ENCODE measurements around the gene RPL4. TPM values are rescaled to one million over a fixed set of nuclear protein-coding genes. Genes with fewer than 3 reads are reported as not detected.

The RPL4 gene
- total and polyA plus RNA-seq, 9 of the 15 experiments (the other 6 are each of a cell fraction or from before 2014, with no cell fraction given): 2,055 to 7,760 (median 5,069) TPM

DNA sequence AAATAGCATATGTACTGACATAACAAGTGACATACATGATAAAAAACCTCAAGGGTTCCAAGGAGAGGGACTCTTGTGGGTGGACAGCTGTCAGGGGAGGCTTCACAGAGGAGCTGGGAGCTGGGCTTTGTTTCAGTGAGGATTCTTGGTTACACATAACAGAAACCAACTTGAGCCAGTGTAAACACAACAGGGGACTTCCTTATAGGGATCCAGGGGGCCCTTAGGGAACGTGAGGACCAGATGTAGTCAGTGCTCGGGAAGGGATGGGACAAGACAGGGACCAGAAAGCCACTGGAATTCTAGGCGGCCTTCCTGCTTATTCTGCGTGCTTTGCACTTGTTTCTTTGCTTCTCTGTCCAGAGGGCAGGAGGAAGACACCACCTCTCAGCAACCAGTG, 42.0 kb downstream of the RPL4 start:
- Histone ChIP-seq H4K20me1 (replicated peaks; ENCODE audit: control insufficient read depth, insufficient read depth, low read length) (no peaks in the 10 kb centered on the region), H3K79me2 (ENCODE audit: control insufficient read depth, insufficient read depth, low read length) (no peaks in the 10 kb centered on the region), H3K4me3 (no peak overlapping the region), H3K9ac (ENCODE audit: insufficient read depth in 1 of 2, low read depth in 2 of 2, low read length in 2 of 2) (no peak overlapping the region), H3K4me1 (replicated peaks in 1 of 2; ENCODE audit: control insufficient read depth in 2 of 2, insufficient read depth in 2 of 2, low read length in 2 of 2) (no peaks in the 10 kb centered on the region), H3K9me1 (ENCODE audit: control insufficient read depth, insufficient read depth, low read length) (no peaks in the 10 kb centered on the region), H3K4me2 (ENCODE audit: insufficient read depth, low read length) (no peak overlapping the region), H2AFZ (ENCODE audit: low read depth, low read length) (no peak overlapping the region), H3K27ac (ENCODE audit: extremely low read depth, low read depth, low read length) (no peak overlapping the region), H3K27me3 (ENCODE audit: control insufficient read depth in 2 of 2, insufficient read depth in 2 of 2, low read length in 2 of 2) (no peaks in the 10 kb centered on the region), H3K9me3 (replicated peaks; ENCODE audit: control insufficient read depth, insufficient read depth, low read depth, low read length) (no peaks in the 10 kb centered on the region; the same call in 1 of the 2 replicates), H3K36me3 (ENCODE audit: control insufficient read depth, insufficient read depth, low read length) (peaks cover 14% of the 10 kb centered on the region; the same call in 2 of the 3 replicates)
- CTCF ChIA-PET (ENCODE audit: low intra/inter-chr PET ratio): no interaction called here
- DNase-seq (ENCODE audit: extremely low read depth in 1 of 4, low spot score in 3 of 4): no peak
- FAIRE-seq: no peak
- BruUV-seq (replicated peaks): no TSS peak
- 93% methylated on average over 4 of the region's 4 CpGs for WGBS (ENCODE audit: insufficient coverage, low coverage, missing lambda C conversion rate)
- ATAC-seq: no peak
- intact Hi-C loops (cut with micrococcal nuclease): no loop called here
- TF ChIP-seq RBM15 (IDR thresholded peaks at IDR 0.05; ENCODE audit: insufficient read depth, low read length) (no peak), MTA1 (IDR thresholded peaks at IDR 0.05; ENCODE audit: borderline replicate concordance) (no peak), ELF1 (tag; IDR thresholded peaks at IDR 0.05) (no peak), WHSC1 (IDR thresholded peaks at IDR 0.05; ENCODE audit: low read length) (no peak)
- TF ChIP-seq, protein P1, sequence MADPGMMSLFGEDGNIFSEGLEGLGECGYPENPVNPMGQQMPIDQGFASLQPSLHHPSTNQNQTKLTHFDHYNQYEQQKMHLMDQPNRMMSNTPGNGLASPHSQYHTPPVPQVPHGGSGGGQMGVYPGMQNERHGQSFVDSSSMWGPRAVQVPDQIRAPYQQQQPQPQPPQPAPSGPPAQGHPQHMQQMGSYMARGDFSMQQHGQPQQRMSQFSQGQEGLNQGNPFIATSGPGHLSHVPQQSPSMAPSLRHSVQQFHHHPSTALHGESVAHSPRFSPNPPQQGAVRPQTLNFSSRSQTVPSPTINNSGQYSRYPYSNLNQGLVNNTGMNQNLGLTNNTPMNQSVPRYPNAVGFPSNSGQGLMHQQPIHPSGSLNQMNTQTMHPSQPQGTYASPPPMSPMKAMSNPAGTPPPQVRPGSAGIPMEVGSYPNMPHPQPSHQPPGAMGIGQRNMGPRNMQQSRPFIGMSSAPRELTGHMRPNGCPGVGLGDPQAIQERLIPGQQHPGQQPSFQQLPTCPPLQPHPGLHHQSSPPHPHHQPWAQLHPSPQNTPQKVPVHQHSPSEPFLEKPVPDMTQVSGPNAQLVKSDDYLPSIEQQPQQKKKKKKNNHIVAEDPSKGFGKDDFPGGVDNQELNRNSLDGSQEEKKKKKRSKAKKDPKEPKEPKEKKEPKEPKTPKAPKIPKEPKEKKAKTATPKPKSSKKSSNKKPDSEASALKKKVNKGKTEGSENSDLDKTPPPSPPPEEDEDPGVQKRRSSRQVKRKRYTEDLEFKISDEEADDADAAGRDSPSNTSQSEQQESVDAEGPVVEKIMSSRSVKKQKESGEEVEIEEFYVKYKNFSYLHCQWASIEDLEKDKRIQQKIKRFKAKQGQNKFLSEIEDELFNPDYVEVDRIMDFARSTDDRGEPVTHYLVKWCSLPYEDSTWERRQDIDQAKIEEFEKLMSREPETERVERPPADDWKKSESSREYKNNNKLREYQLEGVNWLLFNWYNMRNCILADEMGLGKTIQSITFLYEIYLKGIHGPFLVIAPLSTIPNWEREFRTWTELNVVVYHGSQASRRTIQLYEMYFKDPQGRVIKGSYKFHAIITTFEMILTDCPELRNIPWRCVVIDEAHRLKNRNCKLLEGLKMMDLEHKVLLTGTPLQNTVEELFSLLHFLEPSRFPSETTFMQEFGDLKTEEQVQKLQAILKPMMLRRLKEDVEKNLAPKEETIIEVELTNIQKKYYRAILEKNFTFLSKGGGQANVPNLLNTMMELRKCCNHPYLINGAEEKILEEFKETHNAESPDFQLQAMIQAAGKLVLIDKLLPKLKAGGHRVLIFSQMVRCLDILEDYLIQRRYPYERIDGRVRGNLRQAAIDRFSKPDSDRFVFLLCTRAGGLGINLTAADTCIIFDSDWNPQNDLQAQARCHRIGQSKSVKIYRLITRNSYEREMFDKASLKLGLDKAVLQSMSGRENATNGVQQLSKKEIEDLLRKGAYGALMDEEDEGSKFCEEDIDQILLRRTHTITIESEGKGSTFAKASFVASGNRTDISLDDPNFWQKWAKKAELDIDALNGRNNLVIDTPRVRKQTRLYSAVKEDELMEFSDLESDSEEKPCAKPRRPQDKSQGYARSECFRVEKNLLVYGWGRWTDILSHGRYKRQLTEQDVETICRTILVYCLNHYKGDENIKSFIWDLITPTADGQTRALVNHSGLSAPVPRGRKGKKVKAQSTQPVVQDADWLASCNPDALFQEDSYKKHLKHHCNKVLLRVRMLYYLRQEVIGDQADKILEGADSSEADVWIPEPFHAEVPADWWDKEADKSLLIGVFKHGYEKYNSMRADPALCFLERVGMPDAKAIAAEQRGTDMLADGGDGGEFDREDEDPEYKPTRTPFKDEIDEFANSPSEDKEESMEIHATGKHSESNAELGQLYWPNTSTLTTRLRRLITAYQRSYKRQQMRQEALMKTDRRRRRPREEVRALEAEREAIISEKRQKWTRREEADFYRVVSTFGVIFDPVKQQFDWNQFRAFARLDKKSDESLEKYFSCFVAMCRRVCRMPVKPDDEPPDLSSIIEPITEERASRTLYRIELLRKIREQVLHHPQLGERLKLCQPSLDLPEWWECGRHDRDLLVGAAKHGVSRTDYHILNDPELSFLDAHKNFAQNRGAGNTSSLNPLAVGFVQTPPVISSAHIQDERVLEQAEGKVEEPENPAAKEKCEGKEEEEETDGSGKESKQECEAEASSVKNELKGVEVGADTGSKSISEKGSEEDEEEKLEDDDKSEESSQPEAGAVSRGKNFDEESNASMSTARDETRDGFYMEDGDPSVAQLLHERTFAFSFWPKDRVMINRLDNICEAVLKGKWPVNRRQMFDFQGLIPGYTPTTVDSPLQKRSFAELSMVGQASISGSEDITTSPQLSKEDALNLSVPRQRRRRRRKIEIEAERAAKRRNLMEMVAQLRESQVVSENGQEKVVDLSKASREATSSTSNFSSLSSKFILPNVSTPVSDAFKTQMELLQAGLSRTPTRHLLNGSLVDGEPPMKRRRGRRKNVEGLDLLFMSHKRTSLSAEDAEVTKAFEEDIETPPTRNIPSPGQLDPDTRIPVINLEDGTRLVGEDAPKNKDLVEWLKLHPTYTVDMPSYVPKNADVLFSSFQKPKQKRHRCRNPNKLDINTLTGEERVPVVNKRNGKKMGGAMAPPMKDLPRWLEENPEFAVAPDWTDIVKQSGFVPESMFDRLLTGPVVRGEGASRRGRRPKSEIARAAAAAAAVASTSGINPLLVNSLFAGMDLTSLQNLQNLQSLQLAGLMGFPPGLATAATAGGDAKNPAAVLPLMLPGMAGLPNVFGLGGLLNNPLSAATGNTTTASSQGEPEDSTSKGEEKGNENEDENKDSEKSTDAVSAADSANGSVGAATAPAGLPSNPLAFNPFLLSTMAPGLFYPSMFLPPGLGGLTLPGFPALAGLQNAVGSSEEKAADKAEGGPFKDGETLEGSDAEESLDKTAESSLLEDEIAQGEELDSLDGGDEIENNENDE (IDR thresholded peaks at IDR 0.05; ENCODE audit: low read depth, low read length): no peak
- in situ Hi-C loops (cut with MboI): no loop called here
- POLR2A ChIA-PET: interaction anchor here (0.7 to 1.0 kb wide), 2 partner anchors 24 to 59 kb away, joined by 3 read pairs; no protein-coding TSS in a partner anchor
